ENCODE measurements around the gene IL6ST. TPM values are rescaled to one million over a fixed set of nuclear protein-coding genes. Genes with fewer than 3 reads are reported as not detected.

Gene IL6ST
- total RNA-seq, 1 experiment from 2014 or later: 181 TPM

GRCh38 chr5:55918087-55919035 lies 76.4 kb downstream of the IL6ST start:
- in situ Hi-C loops (cut with HindIII; ENCODE audit: low pct_unique_long_range_greater_than_20kb, low sequenced_read_pairs): no loop called here
- BruUV-seq (replicated peaks): no TSS peak
- ATAC-seq (no peak), DNase-seq (ENCODE audit: low read depth, low spot score) (no peak)
- H3K27me3 ChIP-seq (ENCODE audit: control insufficient read depth, insufficient read depth, low read length): no peaks in the 10 kb centered on the region
- no peaks in the 10 kb centered on the region for H3K4me1 ChIP-seq (ENCODE audit: control insufficient read depth, insufficient read depth, low read length)
- ChIA-PET POLR2A (no interaction called here), CTCF (no interaction called here)
- H3K4me3 ChIP-seq (ENCODE audit: low read depth in 2 of 2, low read length in 2 of 2): no peak overlapping the region
- intact Hi-C loops (cut with micrococcal nuclease; ENCODE audit: unreplicated experiment): no loop called here
- no peak overlapping the region for H3K27ac ChIP-seq (ENCODE audit: low read length)
- H3K9me3 ChIP-seq (ENCODE audit: control insufficient read depth, insufficient read depth, low read depth, low read length): no peaks in the 10 kb centered on the region
- no peaks in the 10 kb centered on the region for H3K36me3 ChIP-seq (ENCODE audit: control insufficient read depth, insufficient read depth, low read length)
- TF ChIP-seq REST (IDR thresholded peaks at IDR 0.05; ENCODE audit: insufficient read depth in 1 of 2, low read depth in 2 of 2, low read length in 1 of 2) (no peak), POLR2AphosphoS5 (IDR thresholded peaks at IDR 0.05; ENCODE audit: low read depth, low read length) (no peak), TCF7L2 (IDR thresholded peaks at IDR 0.05; ENCODE audit: low read depth, low read length) (no peak), CTCF (IDR thresholded peaks at IDR 0.05) (no peak), SIN3A (IDR thresholded peaks at IDR 0.05; ENCODE audit: borderline replicate concordance, insufficient read depth, low read depth, low read length) (no peak)

GRCh38 chr5:55917402-55918086 lies 77.2 kb downstream of the IL6ST start:
- Histone ChIP-seq H3K9me3 (ENCODE audit: control insufficient read depth, insufficient read depth, low read depth, low read length) (no peaks in the 10 kb centered on the region), H3K36me3 (ENCODE audit: control insufficient read depth, insufficient read depth, low read length) (no peaks in the 10 kb centered on the region), H3K4me3 (ENCODE audit: low read depth in 2 of 2, low read length in 2 of 2) (no peak overlapping the region), H3K27ac (ENCODE audit: low read length) (no peak overlapping the region), H3K27me3 (ENCODE audit: control insufficient read depth, insufficient read depth, low read length) (no peaks in the 10 kb centered on the region), H3K4me1 (ENCODE audit: control insufficient read depth, insufficient read depth, low read length) (no peaks in the 10 kb centered on the region)
- DNase-seq (ENCODE audit: low read depth, low spot score) (no peak), ATAC-seq (no peak)
- ChIA-PET POLR2A (no interaction called here), CTCF (no interaction called here)
- no peak for TF ChIP-seq REST (IDR thresholded peaks at IDR 0.05; ENCODE audit: insufficient read depth in 1 of 2, low read depth in 2 of 2, low read length in 1 of 2)
- TF ChIP-seq TCF7L2 (IDR thresholded peaks at IDR 0.05; ENCODE audit: low read depth, low read length): no peak
- TF ChIP-seq POLR2AphosphoS5 (IDR thresholded peaks at IDR 0.05; ENCODE audit: low read depth, low read length): no peak
- TF ChIP-seq SIN3A (IDR thresholded peaks at IDR 0.05; ENCODE audit: borderline replicate concordance, insufficient read depth, low read depth, low read length): no peak
- TF ChIP-seq CTCF (IDR thresholded peaks at IDR 0.05): no peak
- in situ Hi-C loops (cut with HindIII; ENCODE audit: low pct_unique_long_range_greater_than_20kb, low sequenced_read_pairs): no loop called here
- no TSS peak for BruUV-seq (replicated peaks)
- intact Hi-C loops (cut with micrococcal nuclease; ENCODE audit: unreplicated experiment): no loop called here

All from Panc1 (cell line).